Measurements from ENCODE around the gene ZIC1. TPM values are rescaled to one million over a fixed set of nuclear protein-coding genes. Genes with fewer than 3 reads are reported as not detected.

Gene ZIC1
- total RNA-seq, 1 experiment from 2014 or later = 0.36 TPM

GRCh38 chr3:147410526-147411237 is 1.5 kb downstream of the ZIC1 start:
- TF ChIP-seq REST (IDR thresholded peaks at IDR 0.05; ENCODE audit: insufficient read depth in 1 of 2, low read depth in 2 of 2, low read length in 1 of 2) (no peak), TCF7L2 (IDR thresholded peaks at IDR 0.05; ENCODE audit: low read depth, low read length) (no peak), SIN3A (IDR thresholded peaks at IDR 0.05; ENCODE audit: borderline replicate concordance, insufficient read depth, low read depth, low read length) (no peak), CTCF (IDR thresholded peaks at IDR 0.05) (no peak), POLR2AphosphoS5 (IDR thresholded peaks at IDR 0.05; ENCODE audit: low read depth, low read length) (no peak)
- in situ Hi-C loops (cut with HindIII; ENCODE audit: low pct_unique_long_range_greater_than_20kb, low sequenced_read_pairs) (no loop called here), intact Hi-C loops (cut with micrococcal nuclease; ENCODE audit: unreplicated experiment) (no loop called here)
- peak overlapping the region; percentile 38 to 42 for H3K4me3 ChIP-seq (ENCODE audit: low read depth in 2 of 2, low read length in 2 of 2)
- no TSS peak for BruUV-seq (replicated peaks)
- ChIA-PET POLR2A (interaction anchor here (0.7 kb wide), 1 partner anchor 114 kb away, joined by 7 read pairs; no protein-coding TSS in a partner anchor), CTCF (no interaction called here)
- ATAC-seq (peak; percentile 40; the same call in 1 of the 2 replicates), DNase-seq (ENCODE audit: low read depth, low spot score) (no peak)
- no peaks in the 10 kb centered on the region; the same call in none of the 2 replicates for H3K27me3 ChIP-seq (ENCODE audit: control insufficient read depth, insufficient read depth, low read length)
- H3K9me3 ChIP-seq (ENCODE audit: control insufficient read depth, insufficient read depth, low read depth, low read length) = no peaks in the 10 kb centered on the region
- H3K36me3 ChIP-seq (ENCODE audit: control insufficient read depth, insufficient read depth, low read length) = no peaks in the 10 kb centered on the region
- H3K4me1 ChIP-seq (ENCODE audit: control insufficient read depth, insufficient read depth, low read length) = no peaks in the 10 kb centered on the region
- H3K27ac ChIP-seq (ENCODE audit: low read length) = no peak overlapping the region

- Histone ChIP-seq H3K4me1 (ENCODE audit: control insufficient read depth, insufficient read depth, low read length) (no peaks in the 10 kb centered on the region), H3K27ac (ENCODE audit: low read length) (no peak overlapping the region), H3K27me3 (ENCODE audit: control insufficient read depth, insufficient read depth, low read length) (no peaks in the 10 kb centered on the region; the same call in none of the 2 replicates), H3K9me3 (ENCODE audit: control insufficient read depth, insufficient read depth, low read depth, low read length) (no peaks in the 10 kb centered on the region), H3K36me3 (ENCODE audit: control insufficient read depth, insufficient read depth, low read length) (no peaks in the 10 kb centered on the region), H3K4me3 (ENCODE audit: low read depth in 2 of 2, low read length in 2 of 2) (peak overlapping the region; percentile 38 to 42)
- ChIA-PET CTCF (no interaction called here), POLR2A (interaction anchor here (0.7 kb wide), 1 partner anchor 113 kb away, joined by 7 read pairs; no protein-coding TSS in a partner anchor)
- no TSS peak for BruUV-seq (replicated peaks)
- DNase-seq (ENCODE audit: low read depth, low spot score) = no peak
- no peak for TF ChIP-seq POLR2AphosphoS5 (IDR thresholded peaks at IDR 0.05; ENCODE audit: low read depth, low read length)
- no peak for TF ChIP-seq TCF7L2 (IDR thresholded peaks at IDR 0.05; ENCODE audit: low read depth, low read length)
- no peak for TF ChIP-seq SIN3A (IDR thresholded peaks at IDR 0.05; ENCODE audit: borderline replicate concordance, insufficient read depth, low read depth, low read length)
- no peak for TF ChIP-seq CTCF (IDR thresholded peaks at IDR 0.05)
- TF ChIP-seq REST (IDR thresholded peaks at IDR 0.05; ENCODE audit: insufficient read depth in 1 of 2, low read depth in 2 of 2, low read length in 1 of 2) = no peak
- intact Hi-C loops (cut with micrococcal nuclease; ENCODE audit: unreplicated experiment) = no loop called here
- in situ Hi-C loops (cut with HindIII; ENCODE audit: low pct_unique_long_range_greater_than_20kb, low sequenced_read_pairs) = no loop called here
- ATAC-seq = peak; percentile 68
These were observed 2.2 kb downstream of the ZIC1 start for GRCh38 chr3:147411238-147411814.
